SK-N-MC (cell line): ENCODE data around the gene FAM53B.

ENCODE experiments used
- EZH2 ChIP-seq: fragments of 200-600 bp; sonication (generic); IDR thresholded peaks from one replicate; pipeline ENCODE4 v1.6.1; 2017; ENCODE audit warnings: antibody characterized with exemption
- FOXP2 ChIP-seq: optimal IDR thresholded peaks from 2 replicates; pipeline ENCODE3; 2011; ENCODE audit warnings: mild to moderate bottlenecking, moderate library complexity; ENCODE audit not compliant: insufficient read depth; ENCODE audit errors: extremely low read length, control extremely low read depth
- POLR2AphosphoS5 ChIP-seq: IDR thresholded peaks from 2 replicates; pipeline ENCODE4 v1.6.1; 2012; ENCODE audit warnings: mild to moderate bottlenecking, low read depth, low read length, borderline replicate concordance

GRCh38 chr10:124591123-124591495, 153.1 kb downstream of the FAM53B start:
- TF ChIP-seq POLR2AphosphoS5 (no peak), EZH2 (no peak), FOXP2 (no peak)
